GM23338 (cell line): ENCODE results near the gene KCTD7.
"Not testable (repeated sequence)": the region's sequence is repeated elsewhere in the genome, so short reads cannot be mapped to it uniquely, and the experiment has no call there.

Source experiments
- CREB1 ChIP-seq: fragments of 250-450 bp; sonication (Bioruptor Pico); IDR thresholded peaks from 2 replicates; pipeline ENCODE4 v1.5.0; 2020; ENCODE audit warnings: low read depth, mild to moderate bottlenecking, moderate library complexity
- CTCF ChIP-seq, 2 experiments: fragments of 200-600 bp in 1 of 2; sonication (generic) in 1 of 2; conservative IDR thresholded peaks; 2 replicates each; pipeline versions ENCODE4 v1.5.1 to v1.6.1; 2016 to 2017; ENCODE audit warnings: antibody characterized with exemption in 2 of 2, low read depth in 2 of 2, mild to moderate bottlenecking in 2 of 2, moderate library complexity in 1 of 2
- POLR2AphosphoS5 ChIP-seq: IDR thresholded peaks from 2 replicates; pipeline ENCODE4 v1.6.1; 2016; ENCODE audit warnings: antibody characterized with exemption, low read depth

- TF ChIP-seq CTCF (conservative IDR thresholded peaks at IDR 0.05; ENCODE audit: low read depth in 2 of 2), result not testable (repeated sequence)
- peak; percentile 52 for TF ChIP-seq CREB1
- peak; percentile 53; the same call in 1 of the 2 replicates for TF ChIP-seq POLR2AphosphoS5
These were observed 9.2 kb upstream of the KCTD7 start for GRCh38 chr7:66619341-66619948.
